Breast epithelium (tissue), 3 donors: ENCODE measurements around the gene PKHD1.

Source experiments
- POLR2AphosphoS5 ChIP-seq, 3 donors: sonication (generic); formaldehyde crosslinking; IDR thresholded peaks; one replicate each; pipeline ENCODE4 v1.6.1; 2017; ENCODE audit warnings: antibody characterized with exemption in 3 of 3
- TF ChIP-seq, protein P1 (sequence below), 3 donors: fragments of 450-650 bp; IDR thresholded peaks; one replicate each; pipeline ENCODE4 v1.5.1; 2016 to 2017; ENCODE audit warnings: antibody characterized with exemption in 3 of 3, mild to moderate bottlenecking in 3 of 3, moderate library complexity in 3 of 3

DNA sequence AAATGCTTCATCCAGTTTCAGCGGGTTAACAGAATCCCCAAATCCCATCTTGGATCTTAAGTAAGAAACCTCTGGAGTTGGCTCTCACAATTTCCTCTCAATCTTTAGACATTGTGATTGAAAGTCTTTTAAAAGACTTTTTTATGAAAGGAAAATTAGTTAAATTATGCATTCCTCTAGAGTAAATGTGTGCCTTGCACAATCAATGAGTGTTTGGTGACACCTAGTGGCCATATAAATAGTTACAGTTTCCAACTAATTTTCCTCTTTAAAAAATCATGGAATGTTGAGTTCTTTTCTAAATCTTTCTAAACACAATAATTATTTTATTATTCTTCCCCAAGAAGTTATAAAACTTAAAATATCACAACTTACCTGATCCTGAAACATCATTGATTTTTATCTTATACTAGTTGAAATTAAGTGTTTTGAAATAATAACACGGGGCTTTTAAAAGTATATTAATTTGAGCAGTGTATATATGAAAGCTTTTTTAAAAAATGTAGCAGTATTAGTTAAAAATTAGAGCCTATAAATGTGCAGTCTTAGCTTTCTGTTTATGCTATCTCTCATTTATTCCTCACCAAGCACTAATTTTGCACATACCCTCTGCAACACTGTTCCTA lies 66.4 kb downstream of the PKHD1 start:
- TF ChIP-seq, protein P1, sequence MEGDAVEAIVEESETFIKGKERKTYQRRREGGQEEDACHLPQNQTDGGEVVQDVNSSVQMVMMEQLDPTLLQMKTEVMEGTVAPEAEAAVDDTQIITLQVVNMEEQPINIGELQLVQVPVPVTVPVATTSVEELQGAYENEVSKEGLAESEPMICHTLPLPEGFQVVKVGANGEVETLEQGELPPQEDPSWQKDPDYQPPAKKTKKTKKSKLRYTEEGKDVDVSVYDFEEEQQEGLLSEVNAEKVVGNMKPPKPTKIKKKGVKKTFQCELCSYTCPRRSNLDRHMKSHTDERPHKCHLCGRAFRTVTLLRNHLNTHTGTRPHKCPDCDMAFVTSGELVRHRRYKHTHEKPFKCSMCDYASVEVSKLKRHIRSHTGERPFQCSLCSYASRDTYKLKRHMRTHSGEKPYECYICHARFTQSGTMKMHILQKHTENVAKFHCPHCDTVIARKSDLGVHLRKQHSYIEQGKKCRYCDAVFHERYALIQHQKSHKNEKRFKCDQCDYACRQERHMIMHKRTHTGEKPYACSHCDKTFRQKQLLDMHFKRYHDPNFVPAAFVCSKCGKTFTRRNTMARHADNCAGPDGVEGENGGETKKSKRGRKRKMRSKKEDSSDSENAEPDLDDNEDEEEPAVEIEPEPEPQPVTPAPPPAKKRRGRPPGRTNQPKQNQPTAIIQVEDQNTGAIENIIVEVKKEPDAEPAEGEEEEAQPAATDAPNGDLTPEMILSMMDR (IDR thresholded peaks at IDR 0.05) = peak; percentile 48 to 80 (median 75)
- TF ChIP-seq POLR2AphosphoS5 (IDR thresholded peaks at IDR 0.05) = no peak
